Glutamatergic neuron (in vitro differentiated cells): ENCODE measurements around the gene GRAP2. TPM values are rescaled to one million over a fixed set of nuclear protein-coding genes. Genes with fewer than 3 reads are reported as not detected.

Experiments
- DNase-seq: peaks from one replicate; pipeline ENCODE4 v3.0.0; 2022
- H3K27ac Mint-ChIP-seq: one replicate; pipeline ENCODE4 v1.8.0; 2020; ENCODE audit warnings: mild to moderate bottlenecking, mixed read lengths, inconsistent platforms; ENCODE audit not compliant: unreplicated experiment
- H3K27me3 Mint-ChIP-seq: one replicate; pipeline ENCODE4 v1.8.0; 2020; ENCODE audit warnings: mild to moderate bottlenecking, moderate library complexity, mixed read lengths, inconsistent platforms; ENCODE audit not compliant: unreplicated experiment
- H3K36me3 Mint-ChIP-seq: one replicate; pipeline ENCODE4 v1.8.0; 2020; ENCODE audit warnings: mild to moderate bottlenecking, mixed read lengths, inconsistent platforms; ENCODE audit not compliant: unreplicated experiment
- H3K4me1 Mint-ChIP-seq: one replicate; pipeline ENCODE4 v1.8.0; 2020; ENCODE audit warnings: mild to moderate bottlenecking, low read depth, mixed read lengths, inconsistent platforms; ENCODE audit not compliant: unreplicated experiment
- H3K4me3 Mint-ChIP-seq: one replicate; pipeline ENCODE4 v1.8.0; 2020; ENCODE audit warnings: mild to moderate bottlenecking, mixed read lengths, inconsistent platforms; ENCODE audit not compliant: unreplicated experiment
- H3K9me3 Mint-ChIP-seq: one replicate; pipeline ENCODE4 v1.8.0; 2020; ENCODE audit warnings: mild to moderate bottlenecking, moderate library complexity, mixed read lengths, inconsistent platforms; ENCODE audit not compliant: unreplicated experiment
- total RNA-seq: library from RNA; stranded (reverse); fragmentation: NEBNext Ultra II Directional; extraction: Animal tissue kit (Norgen Biotek cat#: 25700); gene quantifications from one replicate; pipeline ENCODE4 v1.2.1, GENCODE V29; 2021; ENCODE audit not compliant: unreplicated experiment
- TF ChIP-seq, protein P1 (sequence below): fragments of 200-600 bp; sonication (generic); IDR thresholded peaks from one replicate; pipeline ENCODE4 v1.5.0; 2021; ENCODE audit not compliant: partially characterized antibody, unreplicated experiment

The GRAP2 gene
- total RNA-seq, 1 donor from 2014 or later: not detected

DNA sequence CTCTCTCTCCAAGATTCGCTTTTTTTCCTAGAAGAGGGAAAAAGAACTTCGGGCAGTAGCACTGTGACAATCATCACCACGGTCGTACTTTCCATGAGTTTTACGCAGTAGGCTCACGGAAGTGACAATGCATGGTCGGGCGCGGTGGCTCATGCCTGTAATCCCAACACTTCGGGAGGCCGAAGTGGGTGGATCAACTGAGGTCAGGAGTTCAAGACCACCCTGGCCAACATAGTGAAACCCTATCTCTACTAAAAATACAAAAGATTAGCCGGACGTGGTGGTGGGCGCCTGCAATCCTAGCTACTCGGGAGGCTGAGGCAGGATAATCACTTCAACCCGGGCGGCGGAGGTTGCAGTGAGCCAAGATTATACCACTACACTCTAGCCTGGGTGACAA lies 23.4 kb downstream of the GRAP2 start:
- Mint-ChIP-seq H3K27me3 (no peaks in the 10 kb centered on the region), H3K27ac (no peak overlapping the region), H3K36me3 (no peaks in the 10 kb centered on the region), H3K4me1 (peaks cover 7% of the 10 kb centered on the region), H3K4me3 (no peak overlapping the region), H3K9me3 (peaks cover 1% of the 10 kb centered on the region)
- DNase-seq: no peak
- TF ChIP-seq, protein P1, sequence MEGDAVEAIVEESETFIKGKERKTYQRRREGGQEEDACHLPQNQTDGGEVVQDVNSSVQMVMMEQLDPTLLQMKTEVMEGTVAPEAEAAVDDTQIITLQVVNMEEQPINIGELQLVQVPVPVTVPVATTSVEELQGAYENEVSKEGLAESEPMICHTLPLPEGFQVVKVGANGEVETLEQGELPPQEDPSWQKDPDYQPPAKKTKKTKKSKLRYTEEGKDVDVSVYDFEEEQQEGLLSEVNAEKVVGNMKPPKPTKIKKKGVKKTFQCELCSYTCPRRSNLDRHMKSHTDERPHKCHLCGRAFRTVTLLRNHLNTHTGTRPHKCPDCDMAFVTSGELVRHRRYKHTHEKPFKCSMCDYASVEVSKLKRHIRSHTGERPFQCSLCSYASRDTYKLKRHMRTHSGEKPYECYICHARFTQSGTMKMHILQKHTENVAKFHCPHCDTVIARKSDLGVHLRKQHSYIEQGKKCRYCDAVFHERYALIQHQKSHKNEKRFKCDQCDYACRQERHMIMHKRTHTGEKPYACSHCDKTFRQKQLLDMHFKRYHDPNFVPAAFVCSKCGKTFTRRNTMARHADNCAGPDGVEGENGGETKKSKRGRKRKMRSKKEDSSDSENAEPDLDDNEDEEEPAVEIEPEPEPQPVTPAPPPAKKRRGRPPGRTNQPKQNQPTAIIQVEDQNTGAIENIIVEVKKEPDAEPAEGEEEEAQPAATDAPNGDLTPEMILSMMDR: no peak

DNA sequence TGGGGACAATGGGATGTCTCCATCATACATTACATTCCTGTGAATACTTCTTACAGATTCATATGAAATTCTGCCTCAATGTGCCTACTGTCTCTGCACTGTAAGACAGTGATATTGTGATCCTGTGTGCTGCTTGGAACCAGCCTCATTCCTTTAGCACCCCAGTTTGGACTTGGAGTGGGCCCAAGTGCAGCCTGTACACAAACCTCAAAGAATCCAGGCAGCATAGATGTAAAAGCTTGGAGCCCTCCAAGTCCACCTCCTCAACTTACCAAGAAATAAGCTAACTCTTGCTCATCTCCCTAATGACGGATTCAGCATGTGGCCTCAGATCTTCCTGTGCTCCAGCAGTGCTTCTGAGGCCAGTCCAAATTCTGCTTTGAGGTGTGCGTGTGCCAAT lies 24.4 kb downstream of the GRAP2 start:
- Mint-ChIP-seq H3K9me3 (peaks cover 1% of the 10 kb centered on the region), H3K27me3 (no peaks in the 10 kb centered on the region), H3K4me1 (peaks cover 5% of the 10 kb centered on the region), H3K4me3 (no peak overlapping the region), H3K27ac (no peak overlapping the region), H3K36me3 (no peaks in the 10 kb centered on the region)
- TF ChIP-seq, protein P1: no peak
- no peak for DNase-seq

GRCh38 chr22:39925909-39926679 lies 25.2 kb downstream of the GRAP2 start:
- Mint-ChIP-seq H3K4me1 (peaks cover 2% of the 10 kb centered on the region), H3K27ac (no peak overlapping the region), H3K36me3 (no peaks in the 10 kb centered on the region), H3K4me3 (no peak overlapping the region), H3K9me3 (peaks cover 1% of the 10 kb centered on the region), H3K27me3 (no peaks in the 10 kb centered on the region)
- TF ChIP-seq, protein P1: no peak
- DNase-seq: no peak

DNA sequence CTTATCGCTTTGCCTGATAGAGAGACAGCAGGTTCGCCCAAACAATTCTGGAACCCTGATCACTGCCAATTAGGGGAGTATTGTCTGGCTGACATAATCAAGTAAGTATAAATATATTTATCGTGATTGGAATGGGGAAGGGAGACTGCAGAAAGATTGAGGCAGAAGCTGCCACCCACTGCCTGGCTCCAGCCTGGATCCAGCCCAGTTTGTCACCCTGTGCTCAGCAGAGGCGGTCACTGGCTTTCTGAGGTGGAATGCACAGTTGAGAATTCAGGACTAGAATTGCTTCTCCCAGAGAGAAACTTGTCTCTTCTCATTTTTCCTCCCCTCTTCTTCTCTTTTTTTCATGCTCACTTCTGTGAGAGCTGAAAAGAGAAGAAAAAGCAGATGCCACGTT lies 25.9 kb downstream of the GRAP2 start:
- peaks cover 2% of the 10 kb centered on the region for H3K4me1 Mint-ChIP-seq
- H3K4me3 Mint-ChIP-seq: no peak overlapping the region
- TF ChIP-seq, protein P1: no peak
- H3K9me3 Mint-ChIP-seq: peaks cover 1% of the 10 kb centered on the region
- no peak overlapping the region for H3K27ac Mint-ChIP-seq
- H3K27me3 Mint-ChIP-seq: no peaks in the 10 kb centered on the region
- H3K36me3 Mint-ChIP-seq: no peaks in the 10 kb centered on the region
- no peak for DNase-seq

DNA sequence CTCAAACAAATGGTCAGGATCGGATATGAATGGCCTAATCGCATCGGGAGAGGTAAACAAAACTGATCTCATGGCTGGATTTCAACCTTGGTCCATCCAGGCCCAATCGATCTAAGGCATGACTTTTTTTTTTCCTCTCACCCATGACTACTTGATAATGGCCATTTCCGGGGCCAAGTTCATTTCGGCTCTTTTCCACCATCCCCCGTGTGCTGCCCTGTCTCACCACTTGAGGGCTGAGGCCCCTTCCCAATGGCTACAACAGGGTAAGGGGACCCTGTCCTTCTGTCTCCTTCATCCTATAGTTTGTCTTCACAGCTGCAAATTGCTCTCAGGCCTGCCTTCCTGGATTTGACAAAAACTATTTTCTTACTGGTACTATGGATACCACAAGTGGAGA lies 26.7 kb downstream of the GRAP2 start:
- Mint-ChIP-seq H3K27ac (no peak overlapping the region), H3K27me3 (no peaks in the 10 kb centered on the region), H3K9me3 (no peaks in the 10 kb centered on the region), H3K36me3 (no peaks in the 10 kb centered on the region), H3K4me1 (peaks cover 2% of the 10 kb centered on the region), H3K4me3 (no peak overlapping the region)
- no peak for DNase-seq
- TF ChIP-seq, protein P1: peak; percentile 22
